Type B pancreatic cell (in vitro differentiated cells): ENCODE results near the gene DGCR8. TPM values are rescaled to one million over a fixed set of nuclear protein-coding genes. Genes with fewer than 3 reads are reported as not detected.

Experiments used
- DNase-seq: peaks from one replicate; pipeline ENCODE4 v3.0.0; 2021; ENCODE audit warnings: mixed read lengths; ENCODE audit not compliant: unreplicated experiment; ENCODE audit errors: extremely low spot score
- H3K27ac Mint-ChIP-seq: 2 replicates; pipeline ENCODE4 v1.8.0; 2021; ENCODE audit warnings: mild to moderate bottlenecking, mixed read lengths
- H3K27me3 Mint-ChIP-seq: 2 replicates; pipeline ENCODE4 v1.8.0; 2021; ENCODE audit warnings: mixed read lengths
- H3K36me3 Mint-ChIP-seq: 2 replicates; pipeline ENCODE4 v1.8.0; 2021; ENCODE audit warnings: mixed read lengths
- H3K4me1 Mint-ChIP-seq: one replicate; pipeline ENCODE4 v1.8.0; 2021; ENCODE audit warnings: mixed read lengths; ENCODE audit not compliant: unreplicated experiment
- H3K4me3 Mint-ChIP-seq: 2 replicates; pipeline ENCODE4 v1.8.0; 2021; ENCODE audit warnings: mild to moderate bottlenecking, mixed read lengths
- H3K9me3 Mint-ChIP-seq: 2 replicates; pipeline ENCODE4 v1.8.0; 2021; ENCODE audit warnings: mixed read lengths
- total RNA-seq: library from RNA; stranded (reverse); gene quantifications from 2 replicates; pipeline ENCODE4 v1.2.1, GENCODE V29; 2021; ENCODE audit warnings: low replicate concordance
- TF ChIP-seq, protein P1 (sequence below): fragments of 200-600 bp; sonication (generic); conservative IDR thresholded peaks from 2 replicates; pipeline ENCODE4 v1.5.0; 2021; ENCODE audit warnings: antibody characterized with exemption, mild to moderate bottlenecking

Gene DGCR8
- total RNA-seq, 1 donor from 2014 or later, result 61.3 TPM

DNA sequence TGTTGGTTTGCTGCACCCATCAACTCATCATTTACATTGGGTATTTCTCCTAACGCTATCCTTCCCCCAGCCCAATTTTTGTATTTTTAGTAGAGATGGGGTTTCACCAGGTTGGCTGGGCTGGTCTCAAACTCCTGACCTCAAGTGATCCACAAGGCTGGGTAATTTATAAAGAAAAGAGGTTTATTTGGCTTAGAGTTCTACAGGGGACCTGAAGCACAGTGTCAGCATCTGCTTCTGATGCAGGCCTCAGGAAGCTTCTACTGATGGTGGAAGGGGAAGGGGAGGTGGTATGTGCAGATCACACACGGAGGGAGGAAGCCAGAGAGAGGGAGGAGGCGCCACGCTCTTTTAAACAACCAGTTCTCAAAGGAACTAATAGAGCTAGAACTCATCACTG lies 33.3 kb upstream of the DGCR8 start:
- Mint-ChIP-seq H3K9me3 (no peaks in the 10 kb centered on the region), H3K36me3 (no peaks in the 10 kb centered on the region), H3K27ac (no peak overlapping the region), H3K27me3 (no peaks in the 10 kb centered on the region), H3K4me1 (no peaks in the 10 kb centered on the region), H3K4me3 (no peak overlapping the region)
- TF ChIP-seq, protein P1, sequence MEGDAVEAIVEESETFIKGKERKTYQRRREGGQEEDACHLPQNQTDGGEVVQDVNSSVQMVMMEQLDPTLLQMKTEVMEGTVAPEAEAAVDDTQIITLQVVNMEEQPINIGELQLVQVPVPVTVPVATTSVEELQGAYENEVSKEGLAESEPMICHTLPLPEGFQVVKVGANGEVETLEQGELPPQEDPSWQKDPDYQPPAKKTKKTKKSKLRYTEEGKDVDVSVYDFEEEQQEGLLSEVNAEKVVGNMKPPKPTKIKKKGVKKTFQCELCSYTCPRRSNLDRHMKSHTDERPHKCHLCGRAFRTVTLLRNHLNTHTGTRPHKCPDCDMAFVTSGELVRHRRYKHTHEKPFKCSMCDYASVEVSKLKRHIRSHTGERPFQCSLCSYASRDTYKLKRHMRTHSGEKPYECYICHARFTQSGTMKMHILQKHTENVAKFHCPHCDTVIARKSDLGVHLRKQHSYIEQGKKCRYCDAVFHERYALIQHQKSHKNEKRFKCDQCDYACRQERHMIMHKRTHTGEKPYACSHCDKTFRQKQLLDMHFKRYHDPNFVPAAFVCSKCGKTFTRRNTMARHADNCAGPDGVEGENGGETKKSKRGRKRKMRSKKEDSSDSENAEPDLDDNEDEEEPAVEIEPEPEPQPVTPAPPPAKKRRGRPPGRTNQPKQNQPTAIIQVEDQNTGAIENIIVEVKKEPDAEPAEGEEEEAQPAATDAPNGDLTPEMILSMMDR, result no peak
- no peak for DNase-seq

DNA sequence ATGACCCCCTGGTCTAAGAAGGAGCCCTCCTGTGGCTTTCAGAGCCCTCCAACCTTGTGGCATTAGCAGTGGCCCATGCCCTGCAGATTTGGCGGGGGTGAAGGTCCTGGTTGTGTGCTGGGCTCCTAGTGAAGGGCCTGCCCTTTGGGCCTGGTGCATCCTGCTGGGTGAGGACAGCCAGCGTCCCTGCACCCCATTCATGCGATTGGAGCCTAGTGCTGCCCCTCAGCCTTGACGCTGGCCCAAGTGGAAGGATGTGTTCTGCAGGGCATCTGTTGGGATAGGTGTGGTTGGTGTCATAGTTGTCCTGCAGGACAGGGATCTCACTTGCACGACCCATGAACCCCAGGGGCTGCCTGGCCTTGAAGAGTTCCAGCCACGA lies 28.1 kb upstream of the DGCR8 start:
- no peaks in the 10 kb centered on the region for H3K4me1 Mint-ChIP-seq
- H3K4me3 Mint-ChIP-seq, result no peak overlapping the region
- H3K36me3 Mint-ChIP-seq, result no peaks in the 10 kb centered on the region
- H3K27ac Mint-ChIP-seq, result no peak overlapping the region
- no peaks in the 10 kb centered on the region for H3K27me3 Mint-ChIP-seq
- H3K9me3 Mint-ChIP-seq, result no peaks in the 10 kb centered on the region
- TF ChIP-seq, protein P1, result no peak
- no peak for DNase-seq

DNA sequence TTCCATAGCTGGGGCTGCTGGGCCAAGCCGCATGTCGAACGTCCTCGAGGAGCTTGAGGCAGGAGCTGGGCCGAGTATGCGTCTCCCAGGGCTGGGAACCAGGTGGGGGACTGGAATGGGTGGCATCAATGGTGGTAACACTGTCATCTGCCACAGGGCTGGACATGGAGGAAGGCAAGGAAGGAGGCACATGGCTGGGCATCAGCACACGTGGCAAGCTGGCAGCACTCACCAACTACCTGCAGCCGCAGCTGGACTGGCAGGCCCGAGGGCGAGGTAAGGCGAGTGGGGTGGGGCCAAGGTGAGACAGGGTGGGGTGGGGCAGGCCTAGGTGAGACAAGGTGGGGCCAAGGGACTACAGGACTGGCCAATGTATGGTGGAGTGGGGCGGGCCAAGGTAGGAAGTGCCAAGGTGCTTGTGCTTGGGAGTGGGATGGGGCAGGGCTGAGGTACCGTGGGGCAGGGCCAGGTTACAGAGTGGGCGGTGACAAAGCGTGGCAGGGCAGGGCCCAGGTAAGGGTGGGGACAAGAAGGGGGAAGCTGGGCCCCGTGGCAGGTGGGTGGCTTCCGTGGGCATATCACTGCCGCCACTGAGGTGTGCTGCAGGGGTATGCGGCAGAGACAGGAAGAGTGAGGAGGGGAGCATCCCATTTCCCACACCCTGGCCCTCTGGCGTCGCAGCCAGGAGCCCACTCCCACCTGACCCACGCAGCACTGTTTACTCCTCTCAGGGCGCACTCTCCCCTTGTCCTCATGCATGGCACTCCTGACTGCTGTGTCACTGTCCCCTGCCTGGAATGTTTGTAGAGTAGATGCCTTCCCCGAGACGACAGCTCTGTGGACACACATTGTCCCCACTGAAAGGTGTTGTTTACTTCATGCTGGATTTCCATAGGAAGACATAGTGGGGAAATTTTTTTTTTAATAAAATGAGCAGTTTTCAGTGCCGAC lies 27.5 kb upstream of the DGCR8 start:
- H3K9me3 Mint-ChIP-seq, result no peaks in the 10 kb centered on the region
- H3K36me3 Mint-ChIP-seq, result no peaks in the 10 kb centered on the region
- TF ChIP-seq, protein P1, result no peak
- no peaks in the 10 kb centered on the region for H3K4me1 Mint-ChIP-seq
- no peak for DNase-seq
- H3K27ac Mint-ChIP-seq, result no peak overlapping the region
- H3K4me3 Mint-ChIP-seq, result no peak overlapping the region
- no peaks in the 10 kb centered on the region for H3K27me3 Mint-ChIP-seq

DNA sequence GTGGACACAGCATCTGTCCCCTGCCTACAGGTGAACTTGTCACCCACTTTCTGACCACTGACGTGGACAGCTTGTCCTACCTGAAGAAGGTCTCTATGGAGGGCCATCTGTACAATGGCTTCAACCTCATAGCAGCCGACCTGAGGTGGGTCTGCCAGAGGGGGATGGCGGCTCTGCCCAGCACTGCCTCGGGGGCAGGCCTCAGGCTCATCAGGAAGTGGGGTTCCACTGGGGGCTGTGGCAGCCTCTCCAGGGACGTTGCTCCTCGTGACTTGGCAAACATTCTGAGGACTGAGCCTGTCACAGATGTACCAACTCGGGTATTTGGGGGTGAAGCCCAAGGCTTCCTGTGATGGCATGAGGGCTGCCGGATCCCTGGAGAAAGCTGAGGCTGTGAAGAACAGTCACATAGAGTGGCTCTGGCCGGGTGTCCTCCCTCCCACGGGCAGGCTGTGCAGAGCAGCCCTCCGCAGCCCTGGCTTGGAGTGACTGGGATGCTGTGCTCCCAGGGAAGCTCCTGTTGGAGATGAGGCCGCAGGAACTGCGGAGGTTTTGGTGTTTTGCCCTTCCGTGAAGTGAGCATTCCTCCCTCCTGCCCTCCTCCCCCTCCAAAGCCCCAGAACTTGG lies 26.5 kb upstream of the DGCR8 start:
- no peaks in the 10 kb centered on the region for H3K9me3 Mint-ChIP-seq
- H3K27ac Mint-ChIP-seq, result no peak overlapping the region
- DNase-seq, result no peak
- no peaks in the 10 kb centered on the region for H3K36me3 Mint-ChIP-seq
- TF ChIP-seq, protein P1, result no peak
- H3K27me3 Mint-ChIP-seq, result no peaks in the 10 kb centered on the region
- H3K4me1 Mint-ChIP-seq, result no peaks in the 10 kb centered on the region
- H3K4me3 Mint-ChIP-seq, result no peak overlapping the region

DNA sequence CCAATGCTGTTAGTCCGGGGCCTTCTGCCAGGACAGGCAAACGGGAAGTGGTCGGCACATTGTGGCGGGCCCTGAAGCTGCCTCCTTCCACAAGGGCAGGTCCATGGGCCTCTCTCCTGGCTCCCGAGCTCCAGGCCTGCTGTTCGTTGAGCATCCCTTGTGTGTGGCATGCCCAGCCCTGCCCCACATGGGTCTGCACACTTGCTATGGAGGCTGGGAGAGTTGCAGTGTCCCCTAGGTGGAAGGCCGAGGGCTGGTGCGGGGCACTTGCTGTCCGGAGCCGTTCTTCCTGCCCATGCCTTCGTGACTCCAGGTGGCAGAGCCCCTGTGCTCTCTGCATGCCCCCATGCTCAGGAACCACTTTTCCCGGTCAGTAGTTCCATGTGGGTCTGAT lies 26.0 kb upstream of the DGCR8 start:
- Mint-ChIP-seq H3K4me1 (no peaks in the 10 kb centered on the region), H3K36me3 (no peaks in the 10 kb centered on the region), H3K27me3 (no peaks in the 10 kb centered on the region), H3K4me3 (no peak overlapping the region), H3K27ac (no peak overlapping the region), H3K9me3 (no peaks in the 10 kb centered on the region)
- TF ChIP-seq, protein P1, result no peak
- no peak for DNase-seq
